ENCODE results near the gene CLEC5A. TPM values are rescaled to one million over a fixed set of nuclear protein-coding genes. Genes with fewer than 3 reads are reported as not detected.
A peak's percentile ranks its signal among the peaks of the same experiment; 100 is the strongest.

The CLEC5A gene
- total RNA-seq, 4 donors from 2014 or later: 0.33 to 3.2 (median 0.95) TPM

DNA sequence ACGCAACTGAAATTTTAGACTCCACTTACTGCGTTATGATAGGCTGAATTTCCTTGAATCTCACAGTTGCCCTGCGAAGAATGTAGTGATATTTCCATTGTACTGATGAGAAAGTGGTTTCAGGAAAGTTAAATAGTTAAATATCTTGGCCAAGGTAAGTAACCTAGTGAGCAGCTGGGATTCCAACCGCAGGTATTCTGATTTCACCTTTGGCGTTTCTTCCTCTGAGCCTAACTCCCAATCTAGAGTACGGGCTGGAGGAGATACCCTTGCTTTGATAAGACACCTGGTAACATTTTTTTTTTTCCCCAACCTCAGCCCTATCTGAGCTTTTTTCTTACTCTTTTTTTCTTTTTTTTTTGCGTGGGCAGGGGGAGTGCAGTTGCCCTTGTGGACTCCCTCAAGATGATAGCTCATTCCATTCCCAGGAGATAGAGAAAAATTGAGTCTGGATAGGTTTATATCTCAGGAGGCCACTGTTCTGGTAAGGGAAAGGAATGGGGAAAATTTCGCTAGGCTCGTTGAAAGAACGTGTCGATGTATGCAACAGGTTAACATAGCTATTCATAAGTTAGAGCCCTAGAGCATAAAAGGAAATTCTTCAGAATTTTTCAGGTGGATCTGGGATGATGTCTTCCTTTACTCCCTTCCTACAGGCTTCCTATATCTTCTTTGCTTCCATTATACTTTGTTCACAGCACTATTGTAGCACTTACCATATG lies 29.9 kb upstream of the CLEC5A start:
- Histone ChIP-seq H3K27me3 (no peaks in the 10 kb centered on the region), H3K27ac (no peak overlapping the region), H3K36me3 (no peaks in the 10 kb centered on the region), H3K4me3 (replicated peaks in 1 of 3) (no peak overlapping the region), H3K9me3 (no peaks in the 10 kb centered on the region), H3K4me1 (peaks cover 0 to 4% of the 10 kb centered on the region in 2 donors)
- no peak for TF ChIP-seq POLR2A (IDR thresholded peaks at IDR 0.05)
- WGBS, 2 donors: 49 to 50% methylated on average over 11 of the region's 11 CpGs
- intact Hi-C loops (cut with DNase I): loop anchor here (5.0 kb wide), 1 partner anchor 211 kb away; no protein-coding TSS in a partner anchor
- no peak for DNase-seq

DNA sequence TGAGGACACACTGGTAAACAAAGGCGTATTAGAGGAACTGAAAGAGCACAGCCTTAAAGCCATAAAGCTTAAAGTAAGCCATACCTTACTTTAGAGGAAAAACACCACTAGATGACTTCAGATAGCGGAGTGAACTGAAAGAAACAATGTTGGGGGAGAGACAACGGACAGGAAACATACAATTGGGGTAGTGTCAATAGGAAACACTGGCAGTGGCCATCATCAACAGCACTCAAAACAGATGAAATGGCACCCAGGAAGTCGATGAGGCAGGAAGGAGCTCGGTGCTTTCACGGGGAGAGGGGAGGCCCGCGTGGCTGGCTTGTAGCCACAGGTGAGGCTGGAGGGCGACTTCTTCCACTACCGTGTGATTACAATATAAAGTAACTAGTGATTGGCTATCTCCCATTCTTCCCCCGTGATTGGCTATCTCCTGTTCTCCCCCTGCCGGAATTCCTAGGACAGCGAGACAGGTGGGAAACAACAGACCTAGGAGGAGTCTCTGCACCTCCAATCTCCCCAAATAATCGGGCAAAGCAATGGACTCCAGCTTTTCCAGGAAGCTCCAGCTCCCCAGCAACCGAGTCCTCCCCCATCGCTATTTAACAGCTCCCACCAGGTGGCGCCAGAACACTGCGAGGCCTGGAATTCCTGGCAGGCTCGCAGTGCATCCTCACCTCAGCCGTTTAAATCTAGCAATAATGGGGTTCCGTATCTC lies 29.2 kb upstream of the CLEC5A start:
- H3K27me3 ChIP-seq: no peaks in the 10 kb centered on the region
- peaks cover 0 to 4% of the 10 kb centered on the region in 2 donors for H3K4me1 ChIP-seq
- no peaks in the 10 kb centered on the region for H3K9me3 ChIP-seq
- H3K4me3 ChIP-seq (replicated peaks in 1 of 3): no peak overlapping the region
- TF ChIP-seq, protein P1, sequence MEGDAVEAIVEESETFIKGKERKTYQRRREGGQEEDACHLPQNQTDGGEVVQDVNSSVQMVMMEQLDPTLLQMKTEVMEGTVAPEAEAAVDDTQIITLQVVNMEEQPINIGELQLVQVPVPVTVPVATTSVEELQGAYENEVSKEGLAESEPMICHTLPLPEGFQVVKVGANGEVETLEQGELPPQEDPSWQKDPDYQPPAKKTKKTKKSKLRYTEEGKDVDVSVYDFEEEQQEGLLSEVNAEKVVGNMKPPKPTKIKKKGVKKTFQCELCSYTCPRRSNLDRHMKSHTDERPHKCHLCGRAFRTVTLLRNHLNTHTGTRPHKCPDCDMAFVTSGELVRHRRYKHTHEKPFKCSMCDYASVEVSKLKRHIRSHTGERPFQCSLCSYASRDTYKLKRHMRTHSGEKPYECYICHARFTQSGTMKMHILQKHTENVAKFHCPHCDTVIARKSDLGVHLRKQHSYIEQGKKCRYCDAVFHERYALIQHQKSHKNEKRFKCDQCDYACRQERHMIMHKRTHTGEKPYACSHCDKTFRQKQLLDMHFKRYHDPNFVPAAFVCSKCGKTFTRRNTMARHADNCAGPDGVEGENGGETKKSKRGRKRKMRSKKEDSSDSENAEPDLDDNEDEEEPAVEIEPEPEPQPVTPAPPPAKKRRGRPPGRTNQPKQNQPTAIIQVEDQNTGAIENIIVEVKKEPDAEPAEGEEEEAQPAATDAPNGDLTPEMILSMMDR (IDR thresholded peaks at IDR 0.05): peak; percentile 37 to 90 (median 70)
- no peak for TF ChIP-seq POLR2A (IDR thresholded peaks at IDR 0.05)
- intact Hi-C loops (cut with DNase I): loop anchor here (5.0 kb wide), 1 partner anchor 211 kb away; no protein-coding TSS in a partner anchor
- no peak overlapping the region for H3K27ac ChIP-seq
- 18 to 24% methylated on average over 21 of the region's 21 CpGs for WGBS, 2 donors
- H3K36me3 ChIP-seq: no peaks in the 10 kb centered on the region
- peak; percentile 69 to 80 for DNase-seq

DNA sequence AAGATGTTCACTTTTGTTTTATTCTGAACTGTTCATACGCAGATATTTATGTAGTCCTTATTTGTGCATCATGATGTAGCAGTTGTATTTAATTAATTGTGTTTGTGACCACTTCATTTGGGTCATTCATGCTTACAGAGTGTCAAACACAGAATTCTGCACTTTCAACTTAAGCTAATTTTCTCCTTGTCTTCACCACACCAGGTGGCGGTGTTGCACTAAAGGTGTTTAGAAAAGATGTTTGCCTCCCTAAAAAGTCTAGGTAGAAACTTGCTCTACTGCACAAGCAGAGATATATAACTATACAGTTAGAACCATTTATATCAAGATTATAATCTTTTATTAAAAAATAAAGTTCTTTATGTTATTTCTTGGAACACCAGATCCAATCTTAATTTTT lies 28.1 kb upstream of the CLEC5A start:
- no peak for TF ChIP-seq POLR2A (IDR thresholded peaks at IDR 0.05)
- TF ChIP-seq, protein P1 (IDR thresholded peaks at IDR 0.05): peak in 1 of 6 experiments; percentile 15
- no peaks in the 10 kb centered on the region for H3K27me3 ChIP-seq
- H3K4me1 ChIP-seq: peaks cover 0 to 4% of the 10 kb centered on the region in 2 donors
- no peaks in the 10 kb centered on the region for H3K36me3 ChIP-seq
- peak in 1 of 2 donors; percentile 2 for DNase-seq
- no peak overlapping the region for H3K27ac ChIP-seq
- intact Hi-C loops (cut with DNase I): loop anchor here (5.0 kb wide), 1 partner anchor 212 kb away; no protein-coding TSS in a partner anchor
- no peak overlapping the region for H3K4me3 ChIP-seq (replicated peaks in 1 of 3)
- 77% methylated on average over 2 of the region's 2 CpGs for WGBS, 2 donors
- H3K9me3 ChIP-seq: no peaks in the 10 kb centered on the region

DNA sequence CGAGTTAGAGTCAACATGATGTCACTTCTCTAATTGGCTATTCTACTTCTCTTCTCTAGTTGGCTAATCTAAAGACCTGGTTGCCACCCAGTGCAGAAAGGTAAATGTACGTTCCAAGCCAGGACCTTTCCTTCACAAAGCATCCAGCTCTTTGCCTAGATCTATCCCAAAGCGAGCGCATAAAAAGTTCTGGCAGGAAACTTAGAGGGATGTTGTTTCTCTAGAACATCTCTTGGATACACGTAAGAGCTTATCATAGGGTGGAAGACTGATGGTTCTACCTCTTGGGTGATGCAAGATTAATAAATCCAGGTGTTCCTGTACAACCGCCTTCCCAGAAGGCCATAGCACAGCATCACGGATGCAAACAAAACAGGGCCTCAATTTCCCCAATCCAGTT lies 26.9 kb upstream of the CLEC5A start, which contains the start of gene TAS2R38:
TAS2R38 (minus strand) TSS at position 101 of the 400 bp plus-strand sequence; CDS start at position 17, 84 bp downstream.
- no peaks in the 10 kb centered on the region for H3K9me3 ChIP-seq
- no peak within 1 kb of the TSS for H3K4me3 ChIP-seq (replicated peaks in 1 of 3)
- no peaks in the 10 kb centered on the region for H3K36me3 ChIP-seq
- no peak within 1 kb of the TSS for H3K27ac ChIP-seq
- no peak for DNase-seq
- WGBS, 2 donors: 90 to 96% methylated on average over 7 of the region's 7 CpGs
- no peak for TF ChIP-seq POLR2A (IDR thresholded peaks at IDR 0.05)
- TF ChIP-seq, protein P1 (IDR thresholded peaks at IDR 0.05): no peak
- intact Hi-C loops (cut with DNase I): no loop called here
- H3K27me3 ChIP-seq: no peaks in the 10 kb centered on the region
- peaks cover 0 to 4% of the 10 kb centered on the region in 2 donors for H3K4me1 ChIP-seq

DNA sequence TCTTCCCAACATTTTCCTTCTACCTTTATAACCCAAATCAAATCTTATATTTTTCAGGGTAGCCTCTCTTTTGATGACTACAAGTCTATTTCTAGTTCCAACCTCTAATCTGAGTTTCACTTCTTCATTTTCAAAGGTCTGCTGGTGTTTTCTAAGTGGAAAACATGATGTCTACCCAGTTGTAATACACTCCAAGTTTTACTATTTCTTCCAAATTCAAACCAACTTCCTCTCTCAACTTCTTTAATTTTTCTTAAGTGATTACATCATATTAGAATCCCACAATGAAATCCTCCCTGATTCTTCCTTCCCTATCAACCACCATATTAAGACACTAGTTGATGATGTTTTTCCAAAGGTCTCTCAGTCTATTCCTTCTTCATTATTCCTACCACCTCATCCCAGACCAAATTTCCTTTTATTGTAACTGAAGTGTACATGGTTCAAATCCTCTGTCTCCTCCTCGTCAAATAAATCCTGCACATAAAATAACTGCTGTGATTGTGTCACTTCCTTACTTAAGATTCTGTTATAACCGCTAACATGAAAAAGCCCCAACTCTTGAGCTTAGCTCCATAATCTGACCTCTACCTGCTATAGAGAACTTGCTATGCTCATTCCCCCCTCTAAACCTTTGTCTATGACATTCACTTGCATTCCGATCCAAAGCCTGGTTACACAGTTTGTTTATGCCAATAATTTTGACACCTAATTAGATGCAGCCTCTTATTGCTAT lies 14.1 kb upstream of the CLEC5A start:
- Histone ChIP-seq H3K9me3 (no peaks in the 10 kb centered on the region), H3K4me1 (no peaks in the 10 kb centered on the region), H3K4me3 (replicated peaks in 1 of 3) (no peak overlapping the region), H3K27ac (no peak overlapping the region), H3K27me3 (no peaks in the 10 kb centered on the region), H3K36me3 (no peaks in the 10 kb centered on the region)
- no peak for DNase-seq
- no peak for TF ChIP-seq POLR2A (IDR thresholded peaks at IDR 0.05)
- TF ChIP-seq, protein P1 (IDR thresholded peaks at IDR 0.05): no peak
- intact Hi-C loops (cut with DNase I): no loop called here
- 82 to 92% methylated on average over 3 of the region's 3 CpGs for WGBS, 2 donors
